Ishikawa (cell line): ENCODE measurements around the gene TFAM.

Experiments used
- CEBPB ChIP-seq: IDR thresholded peaks from 2 replicates; pipeline ENCODE4 v1.6.1; 2012
- CREB1 ChIP-seq: IDR thresholded peaks from 2 replicates; pipeline ENCODE4 v1.6.1; 2012; ENCODE audit warnings: low read depth
- EGR1 ChIP-seq: IDR thresholded peaks from 2 replicates; pipeline ENCODE4 v1.6.1; 2012
- EP300 ChIP-seq: IDR thresholded peaks from 2 replicates; pipeline ENCODE4 v1.6.1; 2012; ENCODE audit warnings: borderline replicate concordance
- FOXM1 ChIP-seq: IDR thresholded peaks from 2 replicates; pipeline ENCODE4 v1.6.1; 2012; ENCODE audit warnings: low read depth, borderline replicate concordance
- NFIC ChIP-seq: IDR thresholded peaks from 2 replicates; pipeline ENCODE4 v1.6.1; 2012
- RAD21 ChIP-seq: IDR thresholded peaks from 2 replicates; pipeline ENCODE4 v1.6.1; 2012; ENCODE audit warnings: low read depth
- TAF1 ChIP-seq: IDR thresholded peaks from 2 replicates; pipeline ENCODE4 v1.6.1; 2012; ENCODE audit warnings: low read depth, mild to moderate bottlenecking
- TCF12 ChIP-seq: IDR thresholded peaks from 2 replicates; pipeline ENCODE4 v1.6.1; 2012; ENCODE audit warnings: low read depth
- TEAD4 ChIP-seq: IDR thresholded peaks from 2 replicates; pipeline ENCODE4 v1.6.1; 2012
- YY1 ChIP-seq: IDR thresholded peaks from 2 replicates; pipeline ENCODE4 v1.6.1; 2012; ENCODE audit warnings: low read depth
- ZBTB7A ChIP-seq: IDR thresholded peaks from 2 replicates; pipeline ENCODE4 v1.6.1; 2012; ENCODE audit warnings: low read depth
- TF ChIP-seq, protein P1 (sequence below): IDR thresholded peaks from 2 replicates; pipeline ENCODE4 v1.6.1; 2012
- TF ChIP-seq, protein P2 (sequence below): IDR thresholded peaks from 2 replicates; pipeline ENCODE4 v1.6.1; 2012; ENCODE audit warnings: low read depth, mild to moderate bottlenecking
- TF ChIP-seq, protein P3 (sequence below): IDR thresholded peaks from 2 replicates; pipeline ENCODE4 v1.6.1; 2012

Gene TFAM

DNA sequence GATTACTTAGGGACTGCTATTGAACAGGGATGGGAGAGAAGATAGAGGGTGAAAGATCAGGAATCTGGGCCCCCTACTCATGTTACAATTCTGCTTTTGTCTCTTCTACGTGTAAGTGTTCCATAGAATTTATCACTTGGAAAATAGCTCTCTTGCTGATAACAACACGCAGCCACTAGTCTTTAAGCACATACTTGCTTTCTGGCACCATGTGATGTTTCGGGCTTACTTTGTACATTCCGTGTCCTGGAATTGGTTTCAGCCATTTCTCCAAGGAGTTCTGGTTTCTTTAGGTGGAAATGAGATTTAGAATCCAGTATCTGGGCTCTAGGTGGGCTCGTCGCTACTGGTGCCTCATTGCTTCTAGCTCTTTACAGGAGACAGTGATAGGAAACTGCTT lies 59.7 kb downstream of the TFAM start:
- TF ChIP-seq CEBPB = no peak
- no peak for TF ChIP-seq EGR1
- TF ChIP-seq, protein P1, sequence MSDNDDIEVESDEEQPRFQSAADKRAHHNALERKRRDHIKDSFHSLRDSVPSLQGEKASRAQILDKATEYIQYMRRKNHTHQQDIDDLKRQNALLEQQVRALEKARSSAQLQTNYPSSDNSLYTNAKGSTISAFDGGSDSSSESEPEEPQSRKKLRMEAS = no peak
- TF ChIP-seq TCF12 = no peak
- no peak for TF ChIP-seq YY1
- TF ChIP-seq FOXM1 = no peak
- TF ChIP-seq, protein P2, sequence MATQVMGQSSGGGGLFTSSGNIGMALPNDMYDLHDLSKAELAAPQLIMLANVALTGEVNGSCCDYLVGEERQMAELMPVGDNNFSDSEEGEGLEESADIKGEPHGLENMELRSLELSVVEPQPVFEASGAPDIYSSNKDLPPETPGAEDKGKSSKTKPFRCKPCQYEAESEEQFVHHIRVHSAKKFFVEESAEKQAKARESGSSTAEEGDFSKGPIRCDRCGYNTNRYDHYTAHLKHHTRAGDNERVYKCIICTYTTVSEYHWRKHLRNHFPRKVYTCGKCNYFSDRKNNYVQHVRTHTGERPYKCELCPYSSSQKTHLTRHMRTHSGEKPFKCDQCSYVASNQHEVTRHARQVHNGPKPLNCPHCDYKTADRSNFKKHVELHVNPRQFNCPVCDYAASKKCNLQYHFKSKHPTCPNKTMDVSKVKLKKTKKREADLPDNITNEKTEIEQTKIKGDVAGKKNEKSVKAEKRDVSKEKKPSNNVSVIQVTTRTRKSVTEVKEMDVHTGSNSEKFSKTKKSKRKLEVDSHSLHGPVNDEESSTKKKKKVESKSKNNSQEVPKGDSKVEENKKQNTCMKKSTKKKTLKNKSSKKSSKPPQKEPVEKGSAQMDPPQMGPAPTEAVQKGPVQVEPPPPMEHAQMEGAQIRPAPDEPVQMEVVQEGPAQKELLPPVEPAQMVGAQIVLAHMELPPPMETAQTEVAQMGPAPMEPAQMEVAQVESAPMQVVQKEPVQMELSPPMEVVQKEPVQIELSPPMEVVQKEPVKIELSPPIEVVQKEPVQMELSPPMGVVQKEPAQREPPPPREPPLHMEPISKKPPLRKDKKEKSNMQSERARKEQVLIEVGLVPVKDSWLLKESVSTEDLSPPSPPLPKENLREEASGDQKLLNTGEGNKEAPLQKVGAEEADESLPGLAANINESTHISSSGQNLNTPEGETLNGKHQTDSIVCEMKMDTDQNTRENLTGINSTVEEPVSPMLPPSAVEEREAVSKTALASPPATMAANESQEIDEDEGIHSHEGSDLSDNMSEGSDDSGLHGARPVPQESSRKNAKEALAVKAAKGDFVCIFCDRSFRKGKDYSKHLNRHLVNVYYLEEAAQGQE = no peak
- no peak for TF ChIP-seq EP300
- TF ChIP-seq TAF1 = no peak
- TF ChIP-seq CREB1 = no peak
- no peak for TF ChIP-seq ZBTB7A
- no peak for TF ChIP-seq TEAD4
- no peak for TF ChIP-seq RAD21
- TF ChIP-seq, protein P3, sequence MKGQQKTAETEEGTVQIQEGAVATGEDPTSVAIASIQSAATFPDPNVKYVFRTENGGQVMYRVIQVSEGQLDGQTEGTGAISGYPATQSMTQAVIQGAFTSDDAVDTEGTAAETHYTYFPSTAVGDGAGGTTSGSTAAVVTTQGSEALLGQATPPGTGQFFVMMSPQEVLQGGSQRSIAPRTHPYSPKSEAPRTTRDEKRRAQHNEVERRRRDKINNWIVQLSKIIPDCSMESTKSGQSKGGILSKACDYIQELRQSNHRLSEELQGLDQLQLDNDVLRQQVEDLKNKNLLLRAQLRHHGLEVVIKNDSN = no peak
- TF ChIP-seq NFIC = no peak

DNA sequence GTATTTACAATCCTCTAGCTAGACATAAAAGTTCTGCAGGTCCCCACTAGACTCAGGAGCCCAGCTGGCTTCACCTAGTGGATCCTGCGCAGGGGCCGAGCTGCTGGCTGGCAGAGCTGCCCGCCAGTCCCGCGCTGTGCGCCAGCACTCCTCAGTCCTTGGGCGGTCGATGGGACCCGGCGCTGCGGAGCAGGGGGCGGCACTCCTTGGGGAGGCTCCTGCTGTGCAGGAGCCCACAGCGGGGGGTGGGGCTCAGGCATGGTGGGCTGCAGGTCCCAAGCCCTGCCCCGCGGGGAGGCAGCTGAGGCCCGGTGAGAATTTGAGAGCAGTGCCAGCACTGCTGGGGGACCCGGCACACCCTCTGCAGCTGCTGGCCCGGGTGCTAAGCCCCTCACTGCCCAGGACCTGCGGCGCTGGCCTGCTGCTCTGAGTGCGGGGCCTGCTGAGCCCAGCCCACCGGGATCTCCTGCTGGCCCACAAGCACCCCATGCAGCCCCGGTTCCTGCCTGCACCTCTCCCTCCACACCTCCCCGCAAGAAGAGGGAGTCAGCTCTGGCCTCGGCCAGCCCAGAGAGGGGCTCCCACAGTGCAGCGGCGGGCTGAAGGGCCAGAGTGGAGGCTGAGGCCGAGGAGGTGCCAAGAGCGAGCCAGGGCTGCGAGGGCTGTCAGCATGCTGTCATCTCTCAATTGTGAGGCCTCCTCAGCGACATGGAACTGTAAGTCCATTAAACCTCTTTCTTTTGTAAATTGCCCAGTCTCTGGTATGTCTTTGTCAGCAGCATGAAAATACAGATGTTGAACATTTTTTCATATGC lies 63.1 kb downstream of the TFAM start:
- TF ChIP-seq TCF12 (no peak), ZBTB7A (no peak), RAD21 (no peak), NFIC (no peak), CREB1 (no peak), EGR1 (no peak), TEAD4 (no peak), CEBPB (no peak), YY1 (no peak), TAF1 (no peak), EP300 (no peak), FOXM1 (no peak)
- TF ChIP-seq, protein P2 = no peak
- TF ChIP-seq, protein P3 = no peak
- TF ChIP-seq, protein P1 = no peak
